ENCODE data around the gene MYO18B.

The MYO18B gene

GRCh38 chr22:25849522-25849921 is 107.5 kb downstream of the MYO18B start:
- no peak for DNase-seq (ENCODE audit: low read depth)

- DNase-seq (ENCODE audit: low read depth) = no peak
Measured at GRCh38 chr22:25852223-25852622, 110.2 kb downstream of the MYO18B start.

- DNase-seq (ENCODE audit: low read depth) = no peak
Measured at GRCh38 chr22:25853078-25853477, 111.1 kb downstream of the MYO18B start.

- DNase-seq (ENCODE audit: low read depth) = no peak
Measured at GRCh38 chr22:25853501-25854284, 111.7 kb downstream of the MYO18B start.

GRCh38 chr22:25869771-25870170 is 127.8 kb downstream of the MYO18B start:
- DNase-seq (ENCODE audit: low read depth) = no peak

GRCh38 chr22:25874327-25874726 is 132.3 kb downstream of the MYO18B start:
- DNase-seq (ENCODE audit: low read depth) = no peak

GRCh38 chr22:25875461-25875860 is 133.5 kb downstream of the MYO18B start:
- no peak for DNase-seq (ENCODE audit: low read depth)

GRCh38 chr22:25876871-25877270 is 134.9 kb downstream of the MYO18B start:
- no peak for DNase-seq (ENCODE audit: low read depth)

- no peak for DNase-seq (ENCODE audit: low read depth)
Measured at GRCh38 chr22:25878933-25879332, 136.9 kb downstream of the MYO18B start.

GRCh38 chr22:25880524-25880923 is 138.5 kb downstream of the MYO18B start:
- DNase-seq (ENCODE audit: low read depth) = no peak

GRCh38 chr22:25881210-25881755 is 139.3 kb downstream of the MYO18B start:
- DNase-seq (ENCODE audit: low read depth) = no peak

- no peak for DNase-seq (ENCODE audit: low read depth)
Measured at GRCh38 chr22:25882360-25882759, 140.4 kb downstream of the MYO18B start.

- DNase-seq (ENCODE audit: low read depth) = no peak
Measured at GRCh38 chr22:25883482-25884033, 141.6 kb downstream of the MYO18B start.

- DNase-seq (ENCODE audit: low read depth) = no peak
Measured at GRCh38 chr22:25884121-25884520, 142.1 kb downstream of the MYO18B start.

- DNase-seq (ENCODE audit: low read depth) = no peak
Measured at GRCh38 chr22:25888399-25889054, 146.5 kb downstream of the MYO18B start.

- no peak for DNase-seq (ENCODE audit: low read depth)
Measured at GRCh38 chr22:25890651-25891050, 148.7 kb downstream of the MYO18B start.

- no peak for DNase-seq (ENCODE audit: low read depth)
Measured at GRCh38 chr22:25892678-25893077, 150.7 kb downstream of the MYO18B start.

GRCh38 chr22:25895678-25896077 is 153.7 kb downstream of the MYO18B start:
- DNase-seq (ENCODE audit: low read depth) = no peak

- no peak for DNase-seq (ENCODE audit: low read depth)
Measured at GRCh38 chr22:25896098-25896497, 154.1 kb downstream of the MYO18B start.

GRCh38 chr22:25896592-25896991 is 154.6 kb downstream of the MYO18B start:
- no peak for DNase-seq (ENCODE audit: low read depth)

- DNase-seq (ENCODE audit: low read depth) = no peak
Measured at GRCh38 chr22:25898707-25899365, 156.8 kb downstream of the MYO18B start.

GRCh38 chr22:25899566-25899965 is 157.6 kb downstream of the MYO18B start:
- DNase-seq (ENCODE audit: low read depth) = no peak

- no peak for DNase-seq (ENCODE audit: low read depth)
Measured at GRCh38 chr22:25900390-25900789, 158.4 kb downstream of the MYO18B start.
